Hematopoietic multipotent progenitor cell (in vitro differentiated cells): ENCODE data around the gene NBEAL1. TPM values are rescaled to one million over a fixed set of nuclear protein-coding genes. Genes with fewer than 3 reads are reported as not detected.
A peak's percentile ranks its signal among the peaks of the same experiment; 100 is the strongest.
"Not testable (repeated sequence)": the region's sequence is repeated elsewhere in the genome, so short reads cannot be mapped to it uniquely, and the experiment has no call there.

Experiments
- DNase-seq, 3 donors: peaks; one replicate each; pipeline ENCODE4 v3.0.0-alpha.2; 2011 to 2015; ENCODE audit warnings: low read depth in 2 of 3, low spot score in 2 of 3
- total RNA-seq: library from RNA; depleted of rRNA; stranded (reverse); fragments of >200 nt; gene quantifications from one replicate; pipeline ENCODE4 v1.2.3, GENCODE V29; 2012

NBEAL1 gene
- total RNA-seq: 6.7 TPM

GRCh38 chr2:203014456-203015199, at the start of gene NBEAL1:
Gene NBEAL1 (plus strand): TSS chr2:203014875. CDS start chr2:203016385, 1,510 bp downstream.
- peak; percentile 95 to 99 (median 99) for DNase-seq

GRCh38 chr2:202965810-202966460, 48.7 kb upstream of the NBEAL1 start:
- peak in 2 of 3 donors; percentile 71 to 86 for DNase-seq

GRCh38 chr2:202969404-202969803, 45.3 kb upstream of the NBEAL1 start:
- not testable (repeated sequence) for DNase-seq

GRCh38 chr2:202976809-202977208, 37.9 kb upstream of the NBEAL1 start:
- no peak for DNase-seq

- DNase-seq: no peak
Measured at GRCh38 chr2:202982779-202983491, 31.7 kb upstream of the NBEAL1 start.

- no peak for DNase-seq
Measured at GRCh38 chr2:202989749-202990148, 24.9 kb upstream of the NBEAL1 start.

- no peak for DNase-seq
Measured at GRCh38 chr2:202990501-202990900, 24.2 kb upstream of the NBEAL1 start.

- DNase-seq: peak in 2 of 3 donors; percentile 21 to 64
Measured at GRCh38 chr2:202997113-202997512, 17.6 kb upstream of the NBEAL1 start.

GRCh38 chr2:203002054-203002821, 12.4 kb upstream of the NBEAL1 start:
- no peak for DNase-seq

GRCh38 chr2:203003716-203004115, 11.0 kb upstream of the NBEAL1 start:
- DNase-seq: no peak

GRCh38 chr2:203016716-203017115, 2.0 kb downstream of the NBEAL1 start:
- DNase-seq: no peak

GRCh38 chr2:203018181-203018580, 3.5 kb downstream of the NBEAL1 start:
- no peak for DNase-seq

- DNase-seq: no peak
Measured at GRCh38 chr2:203019142-203019541, 4.5 kb downstream of the NBEAL1 start.

GRCh38 chr2:203021991-203022390, 7.3 kb downstream of the NBEAL1 start:
- DNase-seq: no peak

GRCh38 chr2:203022751-203023150, 8.1 kb downstream of the NBEAL1 start:
- DNase-seq: no peak

GRCh38 chr2:203025592-203025991, 10.9 kb downstream of the NBEAL1 start:
- no peak for DNase-seq

- DNase-seq: no peak
Measured at GRCh38 chr2:203030545-203030944, 15.9 kb downstream of the NBEAL1 start.

- DNase-seq: no peak
Measured at GRCh38 chr2:203030991-203031390, 16.3 kb downstream of the NBEAL1 start.

GRCh38 chr2:203033395-203033794, 18.7 kb downstream of the NBEAL1 start:
- DNase-seq: no peak

- no peak for DNase-seq
Measured at GRCh38 chr2:203035879-203036470, 21.3 kb downstream of the NBEAL1 start.
